Neural cell (in vitro differentiated cells): Measurements from ENCODE around the gene DCANP1. TPM values are rescaled to one million over a fixed set of nuclear protein-coding genes. Genes with fewer than 3 reads are reported as not detected.

Experiments
- H2AFZ ChIP-seq: fragments of 200-600, 300-800 bp; sonication (generic), shearing (Covaris generic); 2 replicates; pipeline ENCODE4 v1.6.0; 2014; ENCODE audit warnings: low read depth, mild to moderate bottlenecking, antibody characterized with exemption, low read length, moderate library complexity
- H3F3A ChIP-seq: fragments of 200-600 bp; shearing (Covaris generic); 2 replicates; pipeline ENCODE4 v1.6.1; 2016; ENCODE audit warnings: mild to moderate bottlenecking, moderate library complexity, mixed read lengths, antibody characterized with exemption, low read length; ENCODE audit not compliant: insufficient read depth, poor library complexity, severe bottlenecking
- H3K27ac ChIP-seq: fragments of 200-600, 300-800 bp; sonication (generic), shearing (Covaris generic); 2 replicates; pipeline ENCODE4 v1.5.1; 2014; ENCODE audit warnings: mild to moderate bottlenecking, low read length, moderate library complexity
- H3K27me3 ChIP-seq: fragments of 300-800, 200-600 bp; sonication (generic), shearing (Covaris generic); 2 replicates; pipeline ENCODE4 v1.6.0; 2014; ENCODE audit warnings: mild to moderate bottlenecking, low read depth, low read length, moderate library complexity; ENCODE audit not compliant: insufficient read depth
- H3K36me3 ChIP-seq: fragments of 300-800, 200-600 bp; sonication (generic), shearing (Covaris generic); 2 replicates; pipeline ENCODE4 v1.5.1; 2014; ENCODE audit warnings: mild to moderate bottlenecking, antibody characterized with exemption, low read length, moderate library complexity; ENCODE audit not compliant: insufficient read depth
- H3K4me2 ChIP-seq: fragments of 300-800, 200-600 bp; sonication (generic), shearing (Covaris generic); 2 replicates; pipeline ENCODE4 v1.6.0; 2014; ENCODE audit warnings: mild to moderate bottlenecking, low read length
- H3K4me3 ChIP-seq: fragments of 300-800, 200-600 bp; sonication (generic), shearing (Covaris generic); 2 replicates; pipeline ENCODE4 v1.5.1; 2014; ENCODE audit warnings: mild to moderate bottlenecking, low read length, moderate library complexity
- H3K79me2 ChIP-seq: fragments of 200-600 bp; shearing (Covaris generic); replicated peaks from 2 replicates; pipeline ENCODE4 v1.6.0; 2014; ENCODE audit warnings: mild to moderate bottlenecking, low read length, moderate library complexity; ENCODE audit not compliant: insufficient read depth
- H3K9ac ChIP-seq: fragments of 300-800, 200-600 bp; sonication (generic), shearing (Covaris generic); 2 replicates; pipeline ENCODE4 v1.6.1; 2016; ENCODE audit warnings: mild to moderate bottlenecking, low read length, mixed read lengths
- H3K9me2 ChIP-seq: fragments of 200-600 bp; shearing (Covaris generic); 2 replicates; pipeline ENCODE4 v1.6.1; 2016; ENCODE audit warnings: mild to moderate bottlenecking, low read length, mixed read lengths; ENCODE audit not compliant: insufficient read depth
- H3K9me3 ChIP-seq: fragments of 200-600, 300-800 bp; sonication (generic), shearing (Covaris generic); 2 replicates; pipeline ENCODE4 v1.6.1; 2016; ENCODE audit warnings: mild to moderate bottlenecking, mixed run types, low read length, moderate library complexity, mixed read lengths
- H4K20me1 ChIP-seq: fragments of 200-600 bp; shearing (Covaris generic); 2 replicates; pipeline ENCODE4 v1.6.1; 2016; ENCODE audit warnings: mild to moderate bottlenecking, mixed run types; ENCODE audit not compliant: insufficient read depth
- CTCF ChIP-seq: fragments of 450-650 bp; IDR thresholded peaks from 2 replicates; pipeline ENCODE4 v1.5.1; 2014; ENCODE audit warnings: antibody characterized with exemption, mild to moderate bottlenecking, moderate library complexity; ENCODE audit not compliant: poor library complexity, severe bottlenecking
- EP300 ChIP-seq: fragments of 450-650 bp; conservative IDR thresholded peaks from 2 replicates; pipeline ENCODE4 v1.6.1; 2014; ENCODE audit warnings: antibody characterized with exemption, mild to moderate bottlenecking, moderate library complexity; ENCODE audit not compliant: poor library complexity, severe bottlenecking
- EZH2 ChIP-seq: fragments of 200-600, 300-800 bp; shearing (Covaris generic), sonication (generic); IDR thresholded peaks from 2 replicates; pipeline ENCODE4 v1.6.1; 2014; ENCODE audit warnings: antibody characterized with exemption, low read length, borderline replicate concordance, mild to moderate bottlenecking; ENCODE audit not compliant: insufficient read depth, poor library complexity, severe bottlenecking
- MXI1 ChIP-seq: fragments of 450-650 bp; conservative IDR thresholded peaks from 2 replicates; pipeline ENCODE4 v1.6.1; 2014; ENCODE audit warnings: antibody characterized with exemption, mild to moderate bottlenecking; ENCODE audit not compliant: poor library complexity, severe bottlenecking
- POLR2AphosphoS5 ChIP-seq: IDR thresholded peaks from 2 replicates; pipeline ENCODE4 v1.6.1; 2012
- RAD21 ChIP-seq: fragments of 450-650 bp; conservative IDR thresholded peaks from 2 replicates; pipeline ENCODE4 v1.6.1; 2014; ENCODE audit warnings: antibody characterized with exemption, mild to moderate bottlenecking, moderate library complexity
- REST ChIP-seq: IDR thresholded peaks from 2 replicates; pipeline ENCODE4 v1.6.1; 2012; ENCODE audit warnings: borderline replicate concordance
- SMC3 ChIP-seq: fragments of 450-650 bp; conservative IDR thresholded peaks from 2 replicates; pipeline ENCODE4 v1.6.1; 2014; ENCODE audit warnings: antibody characterized with exemption, mild to moderate bottlenecking, moderate library complexity; ENCODE audit not compliant: poor library complexity
- TAF1 ChIP-seq: IDR thresholded peaks from 2 replicates; pipeline ENCODE4 v1.6.1; 2012; ENCODE audit warnings: low read depth
- polyA plus RNA-seq: library from polyadenylated mRNA; depleted of rRNA; stranded (reverse); fragments of >200 nt; gene quantifications from 2 replicates; pipeline ENCODE4 v1.2.3, GENCODE V29; 2014

DCANP1 gene
- polyA plus RNA-seq, 1 donor from 2014 or later = not detected

- H3F3A ChIP-seq = no peaks in the 10 kb centered on the region
- H2AFZ ChIP-seq = no peak overlapping the region
- no peaks in the 10 kb centered on the region for H4K20me1 ChIP-seq
- no peak overlapping the region for H3K4me3 ChIP-seq
- H3K27ac ChIP-seq = no peak overlapping the region
- H3K27me3 ChIP-seq = no peaks in the 10 kb centered on the region
- H3K9me3 ChIP-seq = no peaks in the 10 kb centered on the region
- no peaks in the 10 kb centered on the region for H3K9me2 ChIP-seq
- no peak overlapping the region for H3K4me2 ChIP-seq
- H3K36me3 ChIP-seq = no peaks in the 10 kb centered on the region
- H3K79me2 ChIP-seq = no peaks in the 10 kb centered on the region
- TF ChIP-seq EP300 (no peak), RAD21 (no peak), MXI1 (no peak), POLR2AphosphoS5 (no peak), CTCF (no peak), SMC3 (no peak), TAF1 (no peak), REST (no peak), EZH2 (no peak)
- no peak overlapping the region for H3K9ac ChIP-seq
These were observed 2.3 kb downstream of the DCANP1 start for GRCh38 chr5:135444881-135445280.

- no peaks in the 10 kb centered on the region for H3K27me3 ChIP-seq
- H3K27ac ChIP-seq = no peak overlapping the region
- no peak overlapping the region for H2AFZ ChIP-seq
- no peak overlapping the region for H3K4me2 ChIP-seq
- H3K4me3 ChIP-seq = no peak overlapping the region
- no peaks in the 10 kb centered on the region for H3F3A ChIP-seq
- H4K20me1 ChIP-seq = no peaks in the 10 kb centered on the region
- H3K9ac ChIP-seq = no peak overlapping the region
- H3K9me2 ChIP-seq = no peaks in the 10 kb centered on the region
- no peaks in the 10 kb centered on the region for H3K79me2 ChIP-seq
- no peaks in the 10 kb centered on the region for H3K9me3 ChIP-seq
- H3K36me3 ChIP-seq = no peaks in the 10 kb centered on the region
- TF ChIP-seq SMC3 = no peak
- TF ChIP-seq EP300 = no peak
- TF ChIP-seq REST = no peak
- no peak for TF ChIP-seq EZH2
These were observed 2.8 kb downstream of the DCANP1 start for GRCh38 chr5:135444360-135444759.
